ENCODE data around the gene SORD.
"Not testable (repeated sequence)": the region's sequence is repeated elsewhere in the genome, so short reads cannot be mapped to it uniquely, and the experiment has no call there.

SORD gene

GRCh38 chr15:45100884-45101625 lies 78.1 kb downstream of the SORD start:
- DNase-seq, result no peak

GRCh38 chr15:45101749-45102148 lies 78.8 kb downstream of the SORD start:
- no peak for DNase-seq

DNA sequence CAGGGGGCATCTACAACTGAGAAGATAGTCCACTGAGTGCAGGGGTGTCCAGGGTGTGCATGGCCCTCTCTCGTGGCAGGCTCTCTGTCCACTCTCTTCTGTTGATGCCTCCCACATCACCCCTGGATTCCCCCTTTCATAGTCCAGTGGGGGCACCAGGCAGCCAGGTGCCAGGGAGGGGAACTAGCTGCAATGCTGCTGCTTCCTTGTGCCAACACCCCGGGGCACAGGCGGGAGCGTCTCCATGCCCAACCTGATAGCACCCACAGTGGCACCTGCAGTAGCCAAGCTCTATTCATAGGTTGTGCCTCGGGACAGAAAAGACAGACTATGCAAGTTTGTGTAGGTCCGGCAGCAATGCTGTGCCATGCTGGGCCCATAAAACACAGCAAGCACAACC lies 79.2 kb downstream of the SORD start:
- DNase-seq, result no peak

DNA sequence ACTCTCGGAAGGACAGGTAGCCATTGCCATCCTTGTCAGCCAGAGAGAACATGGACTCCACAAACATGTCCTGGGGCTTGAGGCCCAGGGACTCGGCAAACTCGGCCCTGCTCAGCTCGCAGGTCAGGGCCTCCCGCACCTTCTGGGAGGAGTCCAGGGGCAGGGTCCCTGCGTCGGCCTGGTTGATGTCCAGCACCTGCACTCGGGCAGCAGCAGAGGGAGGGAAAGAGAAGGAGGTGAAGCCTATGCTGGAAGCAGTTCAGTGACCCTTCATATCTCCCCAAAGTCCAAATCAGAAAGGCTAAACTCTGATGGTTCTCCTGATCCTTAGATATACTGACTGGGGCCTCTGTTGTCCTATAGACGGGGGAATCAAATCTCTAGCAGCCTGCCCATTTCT lies 81.2 kb downstream of the SORD start:
- not testable (repeated sequence) for DNase-seq

DNA sequence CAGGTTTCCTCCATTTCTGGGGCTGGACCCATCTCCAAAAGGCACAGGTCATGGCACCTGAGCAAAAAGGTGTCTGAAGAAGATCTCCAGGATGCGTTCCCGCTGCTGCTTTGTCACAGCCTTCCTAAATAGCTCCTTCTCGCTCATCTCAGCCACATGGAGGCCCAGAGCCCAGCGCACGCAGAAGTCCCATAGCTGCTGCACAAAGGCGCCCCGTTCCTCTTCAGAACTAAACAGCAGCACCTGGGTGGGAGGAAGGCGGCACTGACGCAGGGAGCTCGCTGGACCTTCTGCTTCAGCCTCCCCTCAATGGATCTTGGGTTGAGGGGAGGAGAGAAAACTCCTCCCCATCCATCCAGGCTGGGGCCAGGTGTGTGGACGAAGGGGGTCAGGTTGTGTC lies 82.6 kb downstream of the SORD start:
- DNase-seq, result no peak

DNA sequence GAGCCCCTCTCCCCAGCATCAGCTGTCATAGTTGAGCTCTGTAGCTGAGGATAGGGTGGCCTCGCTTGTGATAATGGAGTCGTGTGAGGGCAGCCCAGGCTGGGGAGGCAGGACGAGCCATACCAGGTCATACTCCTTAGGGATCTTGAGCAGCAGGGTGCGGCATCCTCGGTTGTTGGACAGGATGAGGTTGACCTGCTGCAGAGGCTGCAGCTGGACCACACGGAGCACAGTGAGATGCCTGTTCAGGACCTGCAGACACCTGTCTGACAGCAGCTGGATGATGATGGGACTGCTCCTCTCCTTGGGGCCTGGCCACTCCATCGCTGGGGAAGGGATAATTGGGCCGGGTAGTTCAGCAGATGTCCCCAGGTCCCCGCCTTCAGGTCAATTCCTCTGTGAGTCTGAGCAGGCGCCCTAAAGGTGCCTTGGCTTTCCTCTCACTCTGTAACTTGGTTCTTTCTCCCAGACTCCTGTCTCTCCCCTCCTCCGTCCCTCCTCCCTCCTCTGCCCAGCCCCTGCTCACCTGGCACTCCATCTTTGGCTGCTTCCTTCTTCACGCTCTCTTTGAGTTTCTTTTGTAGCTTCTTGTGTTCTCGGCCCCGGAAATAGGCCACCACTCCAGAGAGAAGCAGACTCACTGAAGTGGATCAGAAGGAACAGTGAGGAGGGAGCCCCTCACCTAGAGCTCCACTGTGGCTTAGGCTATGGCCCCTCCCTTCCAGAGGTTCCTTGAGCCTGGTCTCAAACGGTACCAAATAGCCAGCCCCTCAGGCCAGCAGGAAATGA lies 83.2 kb downstream of the SORD start:
- DNase-seq, result no peak

GRCh38 chr15:45107941-45108630 lies 85.1 kb downstream of the SORD start:
- no peak for DNase-seq

- DNase-seq, result no peak
Measured at GRCh38 chr15:45110256-45110820, 87.3 kb downstream of the SORD start.

DNA sequence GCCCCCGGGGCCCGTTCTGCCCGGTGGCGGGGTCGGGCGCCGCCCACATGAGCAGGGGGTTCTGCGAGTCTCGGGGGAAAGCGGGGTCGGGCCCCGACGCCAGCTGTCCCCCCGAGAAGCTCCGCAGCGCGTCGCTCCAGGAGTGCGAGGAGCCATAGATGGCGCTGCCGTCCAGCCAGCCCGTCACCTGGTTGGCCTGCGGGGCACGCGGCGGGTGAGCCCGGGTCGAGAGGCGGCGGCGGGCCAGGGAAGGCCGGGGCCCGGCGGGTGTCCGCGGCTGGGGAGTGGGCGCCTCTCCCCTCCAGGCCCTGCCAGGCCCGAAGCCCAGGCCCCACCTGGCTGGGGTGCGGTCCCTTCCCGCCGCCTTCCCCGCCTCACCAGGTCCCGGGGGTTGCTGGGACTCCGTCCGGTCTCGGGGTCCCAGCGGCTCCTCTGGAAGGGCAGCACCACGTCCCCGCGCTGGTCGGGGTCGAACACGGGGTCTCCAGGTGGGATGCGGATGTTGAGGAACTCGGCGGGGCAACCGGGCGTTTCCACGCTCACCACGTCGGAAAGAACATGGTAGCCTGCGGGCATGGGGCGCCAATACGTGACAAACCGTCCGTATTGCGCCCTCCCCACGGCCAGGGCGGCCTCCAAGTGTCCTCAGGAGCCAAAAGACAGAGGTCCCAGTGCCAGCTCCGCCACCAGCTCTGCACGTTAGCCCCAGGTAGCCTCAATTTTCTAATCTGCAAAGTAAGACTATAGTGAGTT lies 88.6 kb downstream of the SORD start:
- no peak for DNase-seq

DNA sequence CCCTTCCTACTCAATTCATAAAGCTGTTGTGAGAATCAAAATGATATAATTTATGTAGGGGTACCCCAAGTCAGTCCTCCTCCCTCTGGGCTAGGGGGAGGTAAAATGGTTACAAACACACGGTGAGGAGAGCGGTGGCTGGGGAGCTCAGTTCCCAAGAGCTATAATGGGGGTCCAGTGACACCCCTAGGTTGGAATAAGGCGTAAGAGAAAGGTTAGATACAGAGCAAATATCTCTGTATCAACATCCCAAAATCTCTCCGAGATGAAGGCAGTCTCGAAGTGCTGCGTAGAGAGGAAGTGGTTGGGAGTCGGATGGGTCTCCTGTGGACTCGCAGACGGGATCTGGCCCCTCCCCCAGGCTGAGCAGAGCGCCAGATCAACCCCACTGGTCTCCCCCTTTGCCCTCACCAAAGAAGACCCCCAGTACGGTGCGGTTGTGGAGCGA lies 89.2 kb downstream of the SORD start:
- DNase-seq, result no peak

DNA sequence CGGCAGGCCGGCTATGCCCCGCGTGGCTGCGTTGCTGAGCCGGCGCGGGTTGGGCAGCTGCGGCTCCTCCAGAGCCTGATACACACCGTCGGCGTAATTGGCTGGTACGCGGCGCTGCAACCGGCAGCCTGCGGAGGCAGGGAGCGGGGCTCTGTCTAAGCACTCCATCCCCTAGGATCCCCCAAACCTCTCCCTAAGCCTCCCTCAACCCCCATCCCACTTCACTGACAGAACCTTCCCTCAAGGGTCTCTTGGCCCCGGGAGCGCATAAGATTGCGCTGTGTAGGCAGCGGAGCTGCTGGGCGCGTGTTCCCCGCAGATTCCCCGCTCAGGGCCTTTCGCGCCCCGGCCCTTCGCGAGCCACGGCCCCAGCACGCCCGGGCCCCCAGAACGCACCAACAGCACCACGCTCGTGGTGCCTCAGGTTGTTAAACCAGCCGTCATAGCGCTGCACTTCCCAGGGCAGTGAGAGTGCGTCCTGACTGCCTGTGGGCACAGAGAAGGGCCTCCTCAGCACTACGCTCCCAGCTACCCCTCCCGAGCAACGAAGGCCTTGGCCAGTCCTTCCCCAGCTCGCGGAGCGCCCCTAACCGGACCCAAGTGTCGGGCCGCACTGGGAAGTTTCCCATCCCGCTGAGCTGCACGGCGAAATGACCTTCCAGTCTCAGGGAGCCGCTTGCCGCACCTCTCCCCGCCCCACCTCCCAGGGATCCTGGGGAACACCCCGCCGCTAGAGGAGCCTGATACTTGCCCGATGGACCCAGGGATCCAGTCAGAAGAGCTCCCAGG lies 89.8 kb downstream of the SORD start:
- DNase-seq, result no peak

GRCh38 chr15:45113380-45113990 lies 90.5 kb downstream of the SORD start:
- DNase-seq, result no peak

DNA sequence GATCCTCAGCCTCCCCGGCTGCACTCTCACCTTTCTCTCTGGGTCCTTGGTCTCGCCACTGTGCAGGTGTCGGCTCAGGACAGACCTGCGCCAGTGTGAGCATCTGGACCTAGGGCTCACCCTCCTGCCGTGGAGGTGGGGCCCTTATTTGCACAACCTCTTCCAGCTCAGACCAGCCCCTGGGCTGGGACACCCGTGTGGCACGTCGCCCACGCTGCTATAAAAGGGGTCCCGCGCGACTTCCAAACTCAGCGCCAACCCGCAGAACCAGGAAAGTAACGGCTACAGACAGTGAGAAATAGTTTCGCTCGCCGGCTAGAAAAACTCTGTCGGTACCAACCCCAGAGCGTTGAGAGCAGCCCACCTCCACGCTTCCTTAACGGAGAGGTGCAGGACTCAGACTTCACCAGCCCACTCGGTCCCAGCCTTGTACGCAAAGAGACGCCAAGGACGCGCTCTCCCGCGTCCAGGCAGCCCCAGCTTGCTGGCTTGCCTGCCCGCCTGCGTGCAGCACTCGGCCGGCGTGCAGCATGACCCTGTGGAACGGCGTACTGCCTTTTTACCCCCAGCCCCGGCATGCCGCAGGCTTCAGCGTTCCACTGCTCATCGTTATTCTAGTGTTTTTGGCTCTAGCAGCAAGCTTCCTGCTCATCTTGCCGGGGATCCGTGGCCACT lies 91.2 kb downstream of the SORD start, which contains the start of the genes DUOX2 and DUOXA2:
DUOX2 (minus strand) TSS at position 97 of the 675 bp plus-strand sequence. CDS start 761 bp downstream, outside the sequence.
DUOXA2 (plus strand) TSS at position 251 of the 675 bp plus-strand sequence; CDS start at position 531, 280 bp downstream.
- no peak for DNase-seq

- DNase-seq, result no peak
Measured at GRCh38 chr15:45114751-45115085, 91.7 kb downstream of the SORD start.

DNA sequence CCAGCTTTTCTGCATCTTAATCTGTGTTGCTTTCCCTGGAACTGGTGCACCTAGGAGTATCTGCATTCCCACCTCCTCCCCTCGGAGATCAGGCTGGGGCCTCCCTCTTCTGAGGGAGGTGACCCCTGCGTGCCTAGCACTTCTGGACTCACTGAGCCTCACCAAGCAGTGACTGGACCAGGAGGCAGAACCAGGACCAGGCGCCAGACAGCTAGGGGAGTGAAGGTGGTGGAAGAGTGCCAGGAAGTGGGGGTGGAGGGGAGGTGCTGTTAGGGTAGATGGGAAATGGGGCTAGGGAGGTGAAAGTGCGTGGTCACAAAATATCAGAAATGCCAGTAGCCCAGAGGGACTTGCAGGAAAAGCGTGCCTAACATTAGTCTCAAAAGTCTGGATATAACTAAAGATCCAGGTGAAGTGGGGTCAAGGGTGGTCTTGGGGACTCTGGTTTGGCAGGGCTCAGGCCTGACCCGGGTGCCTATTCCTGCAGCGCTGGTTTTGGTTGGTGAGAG lies 92.4 kb downstream of the SORD start:
- DNase-seq, result no peak

DNA sequence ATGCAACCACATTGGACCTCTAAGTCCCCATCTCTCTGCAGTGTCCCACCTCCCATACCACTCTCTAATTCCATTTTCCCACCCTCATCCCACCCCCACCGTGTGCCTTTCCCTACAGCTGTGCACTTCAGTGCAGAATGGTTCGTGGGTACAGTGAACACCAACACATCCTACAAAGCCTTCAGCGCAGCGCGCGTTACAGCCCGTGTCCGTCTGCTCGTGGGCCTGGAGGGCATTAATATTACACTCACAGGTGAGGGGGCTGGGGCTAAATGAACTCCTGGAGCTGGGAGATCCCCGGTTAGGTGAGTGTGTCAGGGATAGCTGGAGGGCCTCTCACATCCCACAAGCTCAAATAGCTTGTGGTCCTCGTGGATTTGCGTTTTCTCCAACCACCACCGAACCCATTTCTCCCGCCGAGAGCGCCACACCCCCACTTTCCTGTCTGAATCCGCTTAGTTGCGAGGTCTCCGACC lies 93.0 kb downstream of the SORD start:
- DNase-seq, result no peak

- DNase-seq, result no peak
Measured at GRCh38 chr15:45116482-45117307, 93.7 kb downstream of the SORD start.

GRCh38 chr15:45117308-45118130 lies 94.5 kb downstream of the SORD start:
- DNase-seq, result no peak

Data from effector CD4-positive, alpha-beta T cell (primary cell).